ENCODE data around the gene MTCH2.

GRCh38 chr11:47631473-47631872 is 10.9 kb downstream of the MTCH2 start:
- no peak for TF ChIP-seq GATA2 (IDR thresholded peaks at IDR 0.05; ENCODE audit: low read depth, low read length)
- TF ChIP-seq GATA3 (IDR thresholded peaks at IDR 0.05; ENCODE audit: low read depth, low read length): no peak

All from SH-SY5Y (cell line).